HG03432 (cell line): ENCODE measurements around the gene CNOT6.

Experiments used
- ATAC-seq: cut with Tn5 transposase; IDR thresholded peaks from one replicate; pipeline ENCODE4 v1.9.1; 2021; ENCODE audit warnings: mild to moderate bottlenecking, moderate library complexity; ENCODE audit not compliant: unreplicated experiment

The CNOT6 gene

DNA sequence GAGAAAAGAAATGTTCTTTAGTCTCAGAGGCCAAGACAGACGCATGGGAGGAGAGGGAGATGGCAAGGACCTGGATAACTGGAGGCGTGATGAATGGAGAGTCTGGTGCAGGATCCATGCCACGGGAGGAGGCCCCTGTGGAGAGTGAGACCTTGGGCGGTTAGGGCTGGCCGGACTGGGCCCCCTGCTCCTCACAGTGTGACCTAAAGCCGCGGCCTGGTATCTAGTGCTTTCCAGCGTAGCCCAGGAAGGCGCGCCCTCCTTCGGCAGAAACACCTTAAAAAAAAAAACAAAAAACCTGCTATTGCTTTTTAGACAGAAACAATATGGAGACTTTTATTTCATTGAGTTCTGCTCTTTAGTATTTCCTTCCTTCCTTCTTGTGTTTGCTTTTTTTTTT lies 64.1 kb downstream of the CNOT6 start:
- no peak for ATAC-seq

DNA sequence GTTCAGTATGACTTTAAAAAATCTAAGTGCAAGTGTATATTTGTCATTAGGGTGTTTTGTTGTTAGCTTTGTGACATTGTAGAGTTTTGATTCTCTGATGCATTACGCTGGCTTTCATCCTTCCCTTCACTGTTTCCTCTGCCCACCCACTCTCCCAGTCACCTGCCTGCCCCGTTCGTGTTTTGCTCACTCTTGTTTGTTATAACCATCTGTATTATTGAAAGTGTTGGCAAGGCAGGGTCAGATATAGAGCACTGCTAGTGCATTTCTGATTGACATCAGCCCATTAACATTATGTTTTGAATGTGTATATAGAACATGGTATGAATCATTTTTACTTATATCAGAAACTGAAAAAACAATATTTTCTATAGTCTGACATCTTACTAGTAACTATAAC lies 69.8 kb downstream of the CNOT6 start:
- ATAC-seq, result no peak

DNA sequence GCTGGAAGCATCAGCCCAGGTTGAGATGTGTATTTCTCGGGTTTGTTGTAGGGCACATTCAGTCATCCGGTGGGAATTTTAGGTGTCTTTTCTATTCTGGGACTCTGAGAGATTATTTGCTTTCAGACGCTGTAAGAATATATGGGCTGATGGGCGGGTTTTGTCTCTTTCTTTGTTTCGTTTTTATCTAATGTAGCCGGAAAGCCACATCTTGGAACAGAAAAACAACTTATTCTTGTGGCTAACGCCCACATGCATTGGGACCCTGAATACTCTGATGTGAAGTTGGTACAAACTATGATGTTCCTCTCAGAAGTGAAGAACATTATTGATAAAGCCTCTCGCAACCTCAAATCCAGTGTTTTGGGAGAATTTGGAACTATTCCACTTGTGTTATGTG lies 74.7 kb downstream of the CNOT6 start:
- no peak for ATAC-seq

DNA sequence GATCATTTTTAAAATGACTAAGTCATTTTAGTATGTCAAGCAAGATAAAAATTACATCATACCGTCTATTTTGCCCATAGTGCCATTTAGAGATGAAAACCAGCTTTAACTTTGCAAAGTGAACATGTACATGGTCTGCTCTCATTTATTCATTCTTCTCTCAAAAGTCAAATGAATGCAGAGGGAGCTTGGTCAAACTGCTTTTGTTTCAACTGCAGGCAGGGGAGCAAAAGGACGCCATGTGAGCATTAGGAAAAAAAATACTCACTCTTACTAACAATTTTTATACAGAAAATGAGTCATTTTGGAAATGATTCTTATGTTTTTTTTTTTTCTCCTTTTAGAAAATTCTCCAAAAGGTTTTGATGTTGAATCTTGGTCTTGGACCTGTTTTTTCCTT lies 81.4 kb downstream of the CNOT6 start:
- ATAC-seq, result no peak

DNA sequence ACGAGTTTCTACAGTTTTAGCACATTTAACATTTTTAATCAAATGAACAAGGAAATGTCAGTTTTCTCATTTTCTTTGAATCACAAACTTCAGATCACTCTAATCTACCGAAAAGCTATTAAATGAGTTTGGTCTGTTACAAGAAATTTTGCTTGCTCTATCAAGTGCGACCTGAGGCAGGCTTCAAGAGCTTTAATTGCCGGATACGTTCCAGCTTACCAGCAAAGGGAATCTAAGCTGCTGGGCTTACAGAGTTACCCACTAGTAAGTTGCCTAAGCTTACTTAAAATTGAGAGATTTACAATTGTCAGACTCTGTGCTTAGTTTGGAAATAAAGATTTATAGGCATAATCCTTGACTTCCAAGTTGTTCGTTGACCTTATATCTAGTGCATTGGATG lies 86.5 kb downstream of the CNOT6 start:
- no peak for ATAC-seq

DNA sequence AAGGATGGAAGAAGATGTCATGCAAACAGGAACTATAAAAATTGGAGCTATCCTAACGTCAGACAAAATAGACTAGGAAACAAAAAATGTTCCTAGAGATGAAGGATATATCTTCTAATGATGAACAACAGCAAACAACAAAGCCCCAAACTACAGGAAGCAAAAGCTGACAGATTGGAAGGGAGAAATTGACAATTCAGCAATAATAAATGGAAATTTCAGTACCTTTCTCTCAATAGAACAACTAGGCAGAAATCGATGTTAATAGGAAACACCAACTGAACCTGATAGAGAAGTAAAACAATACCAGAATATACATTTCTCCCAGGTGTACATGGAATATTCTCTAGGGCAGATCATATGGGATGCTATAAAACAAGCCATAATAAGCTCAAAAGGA lies 89.6 kb downstream of the CNOT6 start:
- ATAC-seq, result no peak

DNA sequence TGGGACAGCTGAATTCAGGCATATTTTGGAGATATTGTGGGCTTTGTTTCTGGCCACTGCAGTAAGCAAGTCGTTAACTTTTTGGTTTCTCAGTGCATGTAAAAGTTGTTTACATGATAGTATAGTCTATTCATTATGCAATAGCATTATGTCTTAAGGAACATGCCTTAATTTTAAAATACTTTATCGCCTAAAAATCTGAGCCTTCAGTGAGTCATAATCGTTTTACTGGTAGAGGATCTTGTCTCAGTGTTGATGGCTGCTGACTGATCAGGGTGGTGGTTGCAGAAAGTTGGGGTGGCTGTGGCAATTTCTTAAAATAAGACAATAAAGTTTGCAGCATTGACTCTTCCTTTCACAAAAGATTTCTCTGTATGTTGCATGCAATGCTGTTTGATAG lies 92.0 kb downstream of the CNOT6 start:
- ATAC-seq, result no peak

DNA sequence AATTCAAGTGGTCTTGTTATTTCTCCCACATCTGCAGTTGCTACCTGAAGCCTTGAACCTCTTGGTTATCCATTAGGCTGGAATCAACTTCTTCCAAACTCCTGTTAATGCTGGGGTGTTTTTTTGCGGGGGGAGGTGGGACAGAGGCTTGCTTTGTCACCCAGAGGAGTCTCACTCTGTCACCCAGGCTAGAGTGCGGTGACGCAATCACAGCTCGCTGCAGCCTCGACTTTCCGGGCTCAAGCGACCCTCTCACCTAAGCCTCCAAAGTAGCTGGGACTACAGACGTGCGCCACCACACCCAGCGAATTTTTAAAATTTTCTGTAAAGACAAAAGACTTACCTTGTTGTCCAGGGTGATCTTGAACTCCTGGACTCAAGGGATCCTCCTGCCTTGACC lies 92.7 kb downstream of the CNOT6 start:
- no peak for ATAC-seq

DNA sequence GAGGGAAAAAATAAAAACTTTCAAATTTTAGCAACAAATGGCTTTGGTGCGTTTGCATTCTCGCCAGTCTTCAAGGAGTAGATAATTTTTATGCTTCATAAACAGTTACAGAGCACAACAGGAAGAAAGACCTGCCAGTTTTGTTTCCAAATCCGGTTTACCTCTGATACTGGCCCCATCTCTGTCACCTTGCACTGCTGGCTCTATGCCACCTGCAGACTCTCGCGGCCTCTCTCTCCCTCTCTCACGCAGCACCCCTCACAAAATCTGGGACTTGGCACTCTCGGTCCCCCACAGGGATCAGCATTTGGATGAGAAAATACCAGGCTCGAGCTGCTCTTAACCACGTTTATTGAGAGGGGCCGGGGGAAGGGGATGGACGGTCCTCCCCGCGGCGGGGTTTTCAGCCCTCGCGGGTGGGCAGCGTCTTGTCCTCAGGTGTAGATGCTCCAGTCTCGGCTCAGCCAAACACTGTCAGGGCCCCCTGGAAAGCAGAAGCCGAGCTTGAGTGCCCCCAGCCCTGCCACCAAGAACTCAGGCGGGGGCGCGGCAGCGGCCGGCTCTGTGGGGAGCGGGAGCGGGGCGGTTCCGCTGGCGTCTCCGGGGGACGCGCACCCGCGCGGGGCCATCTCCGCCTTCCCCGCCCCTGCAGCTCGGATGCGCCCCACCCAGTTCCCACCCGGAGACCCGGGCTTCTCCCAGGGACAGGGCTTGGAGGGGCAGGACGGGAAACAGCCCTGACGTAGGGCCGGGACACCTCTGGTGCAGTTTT lies 95.8 kb downstream of the CNOT6 start:
- ATAC-seq, result no peak

DNA sequence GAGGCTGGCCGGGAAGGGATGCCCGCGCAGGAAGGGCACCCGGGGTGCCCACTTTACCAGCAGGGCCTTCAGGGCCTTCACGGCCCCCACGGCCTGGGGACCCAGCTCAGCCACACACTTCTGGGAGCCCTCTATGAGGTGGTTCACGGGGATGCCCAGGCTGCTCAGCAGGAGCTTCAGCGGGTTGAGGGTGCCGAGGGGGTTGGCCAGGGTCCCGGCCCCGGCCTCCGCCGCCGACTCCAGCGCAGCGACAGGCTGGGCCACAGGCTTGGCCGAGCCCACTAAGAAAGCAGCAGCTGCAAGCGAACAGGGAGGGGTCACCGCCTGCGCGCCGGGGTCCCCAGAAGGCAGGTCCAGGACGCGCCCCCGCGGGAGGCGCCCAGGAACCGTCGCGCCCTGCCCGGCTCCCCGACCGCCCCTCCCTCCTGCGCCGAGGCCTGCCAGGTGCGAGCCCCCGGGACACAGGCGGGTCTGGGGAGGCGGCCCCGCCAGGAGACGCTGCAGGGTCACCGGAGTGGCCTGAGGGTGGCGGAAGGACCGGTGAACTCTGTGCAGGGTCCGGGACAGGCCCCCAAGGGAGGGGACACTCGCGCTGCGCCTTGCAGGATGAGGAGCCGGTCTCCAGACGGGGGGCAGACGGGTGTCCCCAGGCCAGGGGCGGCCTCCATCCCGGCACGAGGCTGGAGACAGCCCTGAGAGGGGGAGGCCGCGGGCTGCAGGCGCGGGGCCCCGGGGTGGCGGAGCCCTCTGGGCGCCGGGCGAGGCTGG lies 96.5 kb downstream of the CNOT6 start:
- no peak for ATAC-seq

DNA sequence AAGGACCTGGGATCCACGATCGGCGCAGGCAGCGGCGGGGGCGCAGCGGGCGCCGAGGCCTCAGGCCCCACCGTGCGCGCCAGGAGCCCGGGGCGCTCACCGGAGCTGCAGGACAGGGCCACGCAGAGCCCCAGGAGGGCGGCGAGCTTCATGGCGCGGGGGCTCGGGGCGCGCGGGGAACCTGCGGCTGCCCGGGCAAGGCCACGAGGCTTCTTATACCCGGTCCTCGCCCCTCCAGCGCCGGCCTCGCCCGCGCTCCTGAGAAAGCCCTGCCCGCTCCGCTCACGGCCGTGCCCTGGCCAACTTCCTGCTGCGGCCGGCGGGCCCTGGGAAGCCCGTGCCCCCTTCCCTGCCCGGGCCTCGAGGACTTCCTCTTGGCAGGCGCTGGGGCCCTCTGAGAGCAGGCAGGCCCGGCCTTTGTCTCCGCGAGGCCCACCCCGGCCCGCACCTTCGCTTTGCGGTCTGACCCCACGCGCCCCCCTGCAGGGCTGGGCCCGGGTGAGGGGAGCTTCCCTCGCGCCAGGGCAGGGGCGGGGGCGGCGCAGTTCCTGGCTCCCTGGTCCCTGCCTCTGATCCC lies 97.2 kb downstream of the CNOT6 start, which contains the start of gene SCGB3A1:
SCGB3A1 (minus strand) TSS at position 189 of the 577 bp plus-strand sequence; CDS start at position 152, 37 bp downstream.
- ATAC-seq, result no peak

DNA sequence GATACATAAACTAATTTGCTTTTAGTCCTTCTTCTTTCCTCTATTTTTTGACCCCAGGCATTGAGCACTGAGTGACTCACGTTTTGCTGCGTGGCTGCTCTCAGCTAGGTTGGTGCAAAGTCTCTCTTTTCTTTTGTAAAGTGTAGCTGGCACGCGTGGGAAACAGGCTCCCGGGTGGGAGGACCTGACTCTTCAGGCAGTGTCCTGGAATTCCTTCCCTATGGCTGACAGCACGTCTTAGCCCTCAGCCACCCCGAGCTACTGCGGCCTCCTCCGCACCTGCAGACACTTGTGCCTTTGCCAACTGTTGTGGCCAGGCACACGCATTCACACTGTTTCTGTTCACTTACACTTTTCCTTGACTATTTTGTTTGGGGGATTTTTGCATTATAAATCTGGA lies 98.0 kb downstream of the CNOT6 start:
- ATAC-seq, result no peak

DNA sequence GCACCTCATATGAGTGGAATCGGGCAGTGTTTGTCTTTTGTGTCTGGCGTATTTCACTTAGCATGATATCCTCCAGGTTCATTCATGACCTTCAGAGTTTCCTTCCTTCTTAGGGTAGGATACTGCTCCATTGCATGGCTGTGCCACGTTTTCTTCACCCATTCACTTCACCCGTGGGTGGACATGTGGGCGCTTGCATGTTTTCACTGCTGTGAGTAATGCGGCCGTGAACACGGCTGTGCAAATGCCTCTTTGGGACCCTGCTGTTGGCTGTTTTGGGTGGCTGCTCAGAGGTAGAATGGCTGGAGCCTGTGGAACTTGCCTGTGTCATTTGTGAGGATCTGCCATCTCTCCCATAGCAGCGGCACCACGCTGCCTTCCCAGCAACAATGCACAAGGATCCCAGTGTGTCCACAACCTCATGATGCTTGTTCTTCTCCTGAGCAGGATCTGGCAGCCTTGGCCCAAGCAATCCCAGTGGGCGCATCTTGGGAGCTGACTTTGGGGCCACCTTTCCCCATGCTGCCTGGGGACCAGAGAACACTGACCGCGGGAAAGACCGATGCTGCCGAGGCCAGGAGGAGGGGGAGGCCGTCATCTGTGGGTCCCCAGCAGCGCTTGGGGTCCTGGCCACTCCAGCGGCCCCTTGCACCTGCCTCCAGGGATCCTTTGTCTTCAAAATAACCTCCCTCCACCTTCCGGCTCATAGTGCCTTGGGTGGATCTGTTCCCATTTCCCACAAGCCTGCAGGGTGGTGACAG lies 99.4 kb downstream of the CNOT6 start:
- no peak for ATAC-seq

DNA sequence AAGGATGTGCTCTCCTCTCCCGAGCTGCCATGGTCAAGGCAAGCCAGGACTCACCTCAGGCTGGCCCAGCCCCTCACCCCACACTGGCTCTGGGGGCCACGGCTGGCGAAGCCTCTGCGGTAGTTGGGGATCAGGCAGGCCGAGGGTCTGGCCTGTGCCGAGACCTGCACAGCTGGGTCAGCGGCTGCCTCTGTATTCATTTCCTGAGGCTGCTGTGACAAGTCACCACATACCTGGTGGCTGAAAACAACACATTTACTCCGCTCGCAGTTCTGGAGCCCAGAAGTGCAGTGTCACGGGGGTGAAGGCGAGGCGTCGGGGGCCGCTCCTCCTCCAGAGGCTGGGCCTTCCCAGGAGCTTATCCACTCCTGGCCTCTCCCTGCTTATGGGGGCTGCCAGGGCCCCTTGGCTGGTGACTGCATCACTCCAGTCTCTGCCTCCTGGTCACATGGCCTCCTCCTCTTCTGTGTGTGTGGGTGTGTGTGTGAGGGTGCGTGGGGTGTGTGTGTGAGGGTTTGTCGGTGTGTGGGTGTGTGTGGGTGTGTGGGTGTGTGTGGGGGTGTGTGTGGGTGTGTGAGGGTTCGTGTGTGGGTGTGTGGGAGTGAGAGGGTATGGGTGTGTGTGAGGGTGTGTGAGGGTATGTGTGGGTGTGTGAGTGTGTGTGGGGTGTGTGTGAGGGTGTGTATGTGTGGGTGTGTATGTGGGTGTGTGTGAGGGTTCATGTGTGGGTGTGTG lies 100.3 kb downstream of the CNOT6 start:
- no peak for ATAC-seq

DNA sequence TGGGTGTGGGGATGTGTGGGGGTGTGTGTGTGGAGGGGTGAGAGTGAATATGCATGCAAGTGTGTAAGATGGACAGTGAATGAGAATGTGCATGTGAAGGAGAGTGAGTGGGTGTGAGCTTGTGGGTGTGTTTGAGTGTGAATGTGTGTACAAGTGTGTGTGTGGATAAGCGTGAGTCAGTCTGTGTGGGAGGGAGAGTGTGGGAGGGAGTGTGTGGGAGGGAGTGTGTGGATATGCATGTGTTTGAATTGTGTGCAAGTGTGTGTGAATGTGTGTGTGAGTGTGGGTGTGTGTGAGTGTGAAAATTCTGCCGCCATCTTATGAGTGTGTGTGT lies 100.8 kb downstream of the CNOT6 start:
- ATAC-seq, result no peak

DNA sequence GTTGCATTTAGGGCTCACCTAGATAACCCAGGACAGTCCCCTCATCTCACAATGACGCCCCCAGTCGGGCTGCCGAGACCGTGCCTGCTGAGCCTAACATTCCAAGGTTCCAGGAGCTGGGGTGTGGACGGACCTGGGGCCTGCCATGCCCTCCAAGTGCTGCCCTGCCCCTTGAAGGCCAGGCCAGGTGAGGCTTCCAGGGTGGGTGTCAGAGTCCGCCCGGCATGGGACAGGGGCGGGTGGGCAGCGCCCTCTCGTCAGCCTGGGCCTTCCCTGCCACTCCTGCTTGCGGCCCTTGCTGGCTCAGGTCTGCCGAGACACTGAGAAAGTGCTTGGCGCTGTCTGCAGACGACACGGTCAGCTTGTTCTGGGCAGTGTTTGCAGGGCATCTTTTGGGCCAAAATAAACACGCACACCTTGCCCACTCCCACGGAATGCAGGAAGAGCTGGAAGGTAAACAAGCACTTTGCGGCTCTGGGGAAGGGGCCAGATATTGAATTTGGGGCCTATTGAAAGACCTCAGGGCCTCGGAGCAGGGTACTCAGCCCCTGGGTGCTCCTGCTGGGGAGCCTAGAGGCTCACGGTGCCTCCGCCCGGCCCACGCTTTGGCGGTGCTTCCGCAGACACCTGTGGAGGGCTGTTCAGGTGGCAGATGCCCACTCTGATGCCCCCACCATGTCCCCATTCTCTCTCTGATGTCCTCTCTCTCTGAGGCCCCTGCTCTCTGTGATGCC lies 101.4 kb downstream of the CNOT6 start:
- ATAC-seq, result no peak

DNA sequence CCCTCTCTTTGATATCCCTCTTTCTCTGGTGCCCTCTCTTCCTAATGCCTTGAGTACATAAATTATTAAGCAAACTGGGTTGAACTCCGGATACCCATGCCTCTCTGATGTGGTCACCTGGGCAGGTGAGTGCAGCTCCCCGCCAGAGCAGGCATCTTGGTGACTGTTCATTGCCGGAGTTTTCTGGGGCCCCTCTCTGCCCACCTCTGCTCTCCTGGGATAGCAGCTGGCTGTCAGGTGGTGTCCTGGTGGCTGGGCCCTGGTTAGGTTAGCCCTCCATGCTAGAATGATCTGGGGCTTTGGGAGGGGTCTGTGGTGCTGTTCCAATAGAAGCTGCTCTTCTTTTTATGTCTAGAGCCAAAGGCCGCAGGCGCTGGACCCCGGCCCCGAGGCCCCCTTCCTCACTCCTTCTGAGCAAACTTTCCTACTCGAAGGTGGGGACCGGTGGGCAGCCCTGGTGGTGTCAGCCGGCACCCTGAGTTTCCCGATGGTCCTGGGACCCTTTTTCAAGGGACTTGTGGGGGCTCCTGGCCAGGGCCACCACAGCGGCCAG lies 102.0 kb downstream of the CNOT6 start:
- ATAC-seq, result no peak

DNA sequence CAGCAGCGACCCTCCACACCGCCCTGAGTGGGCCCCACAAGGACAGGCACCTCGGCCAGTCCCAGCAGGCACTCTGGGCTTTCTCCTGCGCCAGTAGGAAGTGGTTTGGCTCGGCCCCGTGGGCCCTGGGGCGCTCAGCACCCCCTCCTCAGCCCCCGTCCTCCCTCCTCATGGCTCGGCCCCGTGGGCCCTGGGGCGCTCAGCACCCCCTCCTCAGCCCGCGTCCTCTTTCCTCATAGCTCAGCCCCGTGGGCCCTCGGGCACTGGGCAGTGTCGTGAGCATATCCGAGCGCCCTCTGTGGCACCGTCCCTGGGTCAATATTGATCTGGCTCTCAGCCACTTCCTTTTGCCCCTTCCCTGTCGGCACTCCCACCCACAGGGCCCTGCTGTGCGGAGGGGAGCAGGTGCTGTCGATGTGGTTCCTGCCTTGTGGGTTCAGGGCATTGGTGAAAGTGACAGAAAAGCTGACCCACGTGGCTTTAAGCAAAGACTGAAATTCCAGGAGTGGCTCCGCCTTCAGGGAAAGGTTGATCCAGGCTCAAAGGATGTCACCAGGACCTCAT lies 102.6 kb downstream of the CNOT6 start:
- ATAC-seq, result no peak

DNA sequence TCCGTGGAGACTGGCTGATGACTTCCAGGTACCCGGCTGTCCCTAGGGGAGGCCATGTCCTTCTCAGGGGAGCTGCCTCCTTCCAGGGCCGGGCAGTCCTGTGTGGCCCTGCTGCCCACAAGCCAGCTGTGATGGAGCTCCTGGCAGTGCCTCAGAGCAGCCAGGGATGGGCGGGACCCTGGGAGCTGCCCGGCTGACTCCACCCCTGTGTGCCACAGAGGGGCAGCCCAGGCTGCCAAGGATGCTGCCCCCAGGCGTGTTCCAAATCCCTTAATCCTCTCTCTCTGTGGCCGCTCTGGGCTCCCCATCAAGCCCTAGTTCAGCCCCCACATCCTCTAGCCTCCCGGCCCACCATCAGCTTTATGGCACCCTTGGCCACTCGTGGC lies 104.1 kb downstream of the CNOT6 start:
- ATAC-seq, result no peak
